Stimulated activated CD4-positive, alpha-beta T cell treated with anti-CD3 and anti-CD28 coated beads, Interleukin-1b, Interleukin-23, amount 100 ng/mL, for 1 hour (primary cell): ENCODE measurements around the gene ANP32E.

Experiments
- DNase-seq, 2 donors: peaks; one replicate each; pipeline ENCODE4 v3.0.0-alpha.2; 2020; ENCODE audit warnings: low read depth in 2 of 2

Gene ANP32E

DNA sequence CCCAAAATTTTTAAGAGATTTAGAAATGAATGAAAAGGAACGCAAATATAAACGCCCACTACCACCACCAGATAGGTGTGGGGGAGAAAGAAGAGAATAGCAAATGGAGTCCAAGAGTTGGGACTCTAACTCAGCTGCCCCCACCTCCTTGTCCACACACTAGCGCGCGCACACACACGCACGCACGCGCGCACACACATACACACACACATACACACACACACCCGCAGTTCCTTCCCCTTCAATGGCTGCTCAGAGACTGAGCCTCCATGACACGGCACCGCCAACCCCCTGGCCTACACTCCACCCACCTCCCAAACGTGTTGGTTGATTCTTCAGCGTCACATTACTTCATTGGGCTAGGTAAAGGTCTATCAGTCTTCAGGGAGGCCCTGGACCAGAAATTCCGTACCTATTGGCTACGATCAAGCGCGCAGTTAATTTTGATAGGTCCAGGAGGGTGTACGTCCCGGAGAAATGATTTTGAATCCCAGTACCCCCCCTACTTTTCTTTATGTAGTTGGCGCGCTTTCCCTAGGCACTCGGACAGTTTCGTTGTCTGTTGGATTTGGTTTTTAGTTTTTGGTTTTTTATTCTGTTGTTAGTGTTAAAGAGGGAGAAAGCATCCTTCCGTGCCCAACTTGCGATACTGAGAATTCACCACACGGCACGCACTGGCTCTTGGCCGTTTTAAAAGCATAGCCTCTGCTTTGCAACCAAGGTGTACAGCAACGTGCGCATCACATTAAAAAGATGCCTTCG lies at the start of gene ANP32E:
Gene ANP32E, minus strand, starts transcription at position 261 of the 762 bp plus-strand sequence. CDS start 326 bp downstream, outside the sequence.
- DNase-seq: peak; percentile 74 to 88

DNA sequence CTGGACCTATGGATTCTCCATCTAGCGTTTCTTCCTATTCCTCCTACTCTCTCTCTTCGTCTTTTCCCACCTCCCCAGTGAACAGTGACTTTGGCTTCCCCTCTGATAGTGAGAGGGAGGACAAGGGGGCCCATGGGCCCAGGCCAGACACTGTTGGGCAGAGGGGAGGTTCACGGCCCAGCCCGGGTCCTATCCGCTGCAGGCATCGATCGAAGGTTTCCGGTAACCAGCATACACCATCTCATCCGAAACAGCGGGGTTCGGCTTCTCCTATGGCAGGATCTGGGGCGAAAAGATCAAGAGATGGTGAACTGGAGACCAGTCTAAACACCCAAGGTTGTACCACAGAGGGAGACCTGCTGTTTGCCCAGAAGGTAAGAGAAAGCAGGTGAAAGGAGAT lies 47.3 kb upstream of the ANP32E start:
- DNase-seq: no peak

DNA sequence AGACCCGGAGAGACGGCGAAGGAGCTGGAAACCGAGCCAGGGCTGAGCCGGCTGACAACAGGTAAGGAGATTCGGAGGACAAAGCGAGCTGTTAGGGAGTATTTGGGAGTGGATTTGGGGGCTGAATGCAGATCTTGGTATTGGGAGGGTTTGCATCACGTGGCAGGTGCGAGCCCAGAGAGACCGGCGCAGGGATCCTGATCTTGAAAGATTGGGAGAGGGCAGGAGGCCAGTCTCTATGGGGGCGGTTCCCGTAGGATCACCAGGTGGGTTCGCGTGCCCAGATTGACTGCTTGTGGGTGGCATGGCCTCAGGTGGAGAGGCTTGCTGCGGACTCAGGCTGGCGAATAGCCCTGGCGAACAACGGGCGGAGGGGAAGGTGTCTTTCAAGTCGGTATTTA lies 46.6 kb upstream of the ANP32E start:
- no peak for DNase-seq

DNA sequence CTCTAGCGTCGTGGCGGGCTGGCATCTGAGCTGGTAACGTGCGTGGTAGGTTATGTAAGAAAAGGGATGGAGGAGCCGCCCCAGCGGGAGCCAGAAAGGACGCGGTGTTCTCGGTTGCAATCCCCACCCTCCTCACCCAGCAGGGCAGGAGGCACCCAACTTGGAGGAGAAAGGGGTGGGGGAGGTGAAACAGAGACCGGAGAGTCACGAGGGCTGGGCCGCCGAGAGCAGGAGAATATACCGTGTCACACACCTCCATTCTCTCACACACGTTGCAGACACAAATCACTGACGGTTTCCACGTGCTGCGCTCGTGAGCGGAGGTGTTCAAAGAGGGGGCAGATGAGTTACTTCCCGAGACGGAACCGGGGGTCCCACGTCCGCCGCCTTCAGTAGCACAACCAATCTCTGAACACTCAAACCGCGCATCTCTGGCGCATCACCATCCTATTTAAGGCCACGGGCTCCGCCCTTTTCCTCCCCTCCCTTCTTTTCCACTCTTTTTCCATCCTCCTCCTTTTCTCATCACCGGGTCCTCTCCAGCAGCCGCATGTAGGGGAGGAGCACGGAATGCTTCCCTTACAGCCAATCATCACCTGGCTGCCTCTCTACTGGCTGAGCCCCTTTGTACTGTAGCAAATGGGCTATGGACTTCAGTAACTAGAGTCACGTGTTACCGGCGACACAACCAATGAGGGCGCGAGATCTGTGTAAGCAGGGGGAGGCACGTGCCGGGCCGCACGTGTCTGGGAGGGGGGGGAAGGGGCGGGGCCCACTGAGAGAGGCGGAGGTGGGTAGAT lies 46.0 kb upstream of the ANP32E start, which contains the start of gene CIART:
Gene CIART, plus strand, starts transcription at position 797 of the 800 bp plus-strand sequence. CDS start 714 bp downstream, outside the sequence.
- DNase-seq: peak; percentile 50 to 62

DNA sequence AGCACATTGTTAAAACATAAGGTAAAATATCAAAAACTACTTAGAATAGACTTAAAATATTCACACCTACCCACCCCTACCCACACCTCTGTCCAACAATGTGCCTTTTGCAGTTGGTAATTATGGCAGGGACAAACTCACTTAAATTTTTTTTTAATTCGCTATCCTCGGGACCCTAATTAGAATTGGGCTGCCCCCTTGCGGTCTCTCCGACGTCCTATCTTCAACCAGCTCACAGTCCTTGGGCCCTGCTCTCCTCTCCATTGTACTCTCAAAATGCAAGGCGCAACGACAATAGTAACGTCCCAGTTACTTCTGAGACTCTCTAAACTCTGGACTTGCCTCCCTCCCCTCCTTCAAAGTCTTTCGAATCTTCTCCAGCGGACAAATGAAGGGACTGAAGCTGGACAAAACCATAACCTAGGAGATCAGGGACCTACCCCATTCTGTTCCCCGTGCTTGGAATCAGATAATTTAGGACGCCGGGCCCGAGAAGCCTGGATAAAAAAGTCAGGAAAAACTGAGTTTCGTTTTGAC lies 45.4 kb upstream of the ANP32E start:
- DNase-seq: peak; percentile 15 to 35

DNA sequence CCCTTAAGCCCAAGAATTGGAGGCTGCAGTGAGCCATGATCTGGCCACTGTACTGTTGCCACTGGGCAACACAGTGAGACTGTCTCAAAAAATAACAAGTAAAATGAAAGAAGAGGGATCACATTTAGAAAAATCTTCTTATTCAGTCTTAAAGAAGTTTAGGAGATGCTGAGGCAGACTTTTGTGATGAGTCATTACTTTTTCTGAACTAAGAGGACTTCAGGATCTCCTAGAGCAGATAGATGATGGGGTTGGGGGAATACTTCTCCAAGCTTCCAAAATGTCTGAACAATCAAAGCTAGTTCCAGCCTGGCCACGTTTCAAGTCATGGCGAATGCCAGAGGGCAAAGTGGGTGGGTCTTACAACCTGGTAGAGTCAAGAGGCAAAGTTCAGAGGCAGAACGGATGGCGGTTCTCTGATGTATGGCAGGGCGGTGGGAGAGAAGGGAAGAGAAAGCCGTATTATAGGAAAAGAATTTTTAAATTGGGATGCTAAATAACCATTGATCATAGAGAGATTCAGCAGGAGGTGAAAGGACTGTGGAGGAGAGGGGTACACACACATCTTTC lies 44.3 kb upstream of the ANP32E start:
- DNase-seq: no peak

DNA sequence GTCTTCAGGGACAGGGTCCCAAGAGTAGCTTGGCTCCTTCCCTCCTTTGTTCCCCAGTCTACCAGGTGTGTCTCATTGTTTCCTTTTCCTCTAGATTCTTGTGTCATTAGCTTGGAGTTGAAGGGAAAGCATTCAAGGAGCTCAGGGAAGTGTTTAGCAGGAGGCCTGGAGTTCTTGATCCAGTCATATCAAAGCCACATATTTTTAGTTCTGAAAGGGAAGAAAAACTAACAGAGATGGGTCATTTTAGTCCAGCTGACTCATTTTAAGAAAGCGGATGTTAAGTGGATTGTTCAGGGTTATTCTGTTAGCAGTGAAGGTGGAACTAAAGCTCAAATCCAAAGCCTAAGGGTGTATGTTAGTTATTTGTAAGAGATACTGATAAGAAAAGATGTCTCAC lies 37.4 kb upstream of the ANP32E start:
- DNase-seq: no peak

DNA sequence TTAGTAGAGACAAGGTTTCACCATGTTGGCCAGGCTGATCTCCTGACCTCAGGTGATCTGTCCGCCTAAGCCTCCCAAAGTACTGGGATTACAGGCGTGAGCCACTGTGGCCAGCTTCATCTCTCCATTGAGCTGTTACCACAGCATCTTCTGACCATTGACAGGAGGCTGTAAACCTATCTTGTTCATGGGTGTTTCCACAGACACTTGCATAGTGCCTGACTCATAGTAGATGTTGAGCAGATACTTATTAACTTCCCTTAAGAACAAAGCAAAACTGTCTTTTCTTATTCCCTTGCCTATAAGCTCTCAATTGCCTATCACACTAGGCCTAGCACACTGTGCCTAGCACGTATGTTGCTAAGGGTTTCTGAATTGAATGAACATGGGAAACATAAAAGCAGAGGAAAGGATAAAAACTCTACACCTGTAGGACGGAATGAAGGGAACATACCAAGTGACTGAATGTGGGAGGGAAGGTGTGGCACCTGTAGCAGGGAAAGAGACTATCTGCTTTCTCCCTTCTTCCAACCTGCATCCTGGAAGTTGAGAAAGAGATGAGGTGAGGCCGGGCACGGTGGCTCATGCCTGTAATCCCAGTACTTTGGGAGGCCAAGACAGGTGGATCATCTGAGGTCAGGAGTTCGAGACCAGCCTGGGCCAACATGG lies 35.5 kb upstream of the ANP32E start:
- DNase-seq: no peak

DNA sequence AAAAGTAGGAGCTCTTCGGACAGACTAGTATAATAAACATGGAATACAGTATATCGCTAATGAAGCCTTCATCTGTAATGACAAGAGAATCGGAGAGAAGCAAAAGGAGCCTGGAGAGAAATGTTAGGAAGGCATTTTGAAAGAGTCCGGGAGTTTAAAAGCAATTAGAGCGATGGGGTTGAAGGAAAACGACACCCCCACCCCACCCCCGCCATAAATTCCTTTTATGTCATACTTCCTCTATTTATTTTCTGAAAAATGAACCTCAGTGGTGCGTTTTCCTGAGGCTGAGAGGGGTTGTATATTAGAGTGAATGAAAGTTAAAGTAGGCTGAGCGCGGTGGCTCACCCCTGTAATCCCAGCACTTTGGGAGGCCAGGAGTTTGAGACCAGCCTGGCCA lies 33.5 kb upstream of the ANP32E start:
- DNase-seq: no peak

DNA sequence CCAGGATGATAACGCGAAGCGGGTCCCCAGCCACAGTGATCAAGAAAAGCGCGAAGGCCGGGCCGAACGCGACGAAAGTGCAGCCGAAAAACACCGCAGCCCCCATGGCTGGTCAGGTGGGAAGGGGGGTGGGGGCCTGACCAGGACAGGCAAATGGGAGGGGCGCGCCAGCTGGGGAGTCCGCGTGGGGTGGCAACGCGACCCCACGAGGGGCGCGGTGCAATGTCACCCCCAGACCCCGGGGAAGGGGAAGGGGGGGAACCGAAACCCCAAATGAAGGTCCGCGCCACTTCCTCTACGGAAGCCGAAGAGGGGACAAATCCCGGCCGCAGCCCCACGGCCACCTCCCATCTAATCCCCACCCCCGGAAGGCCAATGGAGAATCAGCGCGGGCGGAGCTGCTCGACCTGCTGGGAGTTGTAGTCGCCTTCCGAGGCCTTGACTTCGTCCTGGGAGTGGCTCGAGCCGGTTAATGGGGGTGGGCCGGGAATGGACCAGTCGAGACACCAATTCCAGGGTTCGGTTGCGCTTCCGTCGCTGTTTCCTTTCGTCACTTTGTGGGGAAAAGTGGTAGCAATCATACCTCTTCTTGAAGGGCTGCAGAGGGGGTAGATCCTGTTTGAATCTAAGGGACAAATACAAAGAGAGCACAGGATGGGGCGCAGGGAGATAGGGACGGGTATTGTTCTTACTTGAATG lies 32.9 kb upstream of the ANP32E start, which contains the start of gene APH1A:
Gene APH1A, minus strand, starts transcription at position 312 of the 699 bp plus-strand sequence. Its CDS starts 206 bp downstream, at position 106.
- peak; percentile 76 to 77 for DNase-seq

DNA sequence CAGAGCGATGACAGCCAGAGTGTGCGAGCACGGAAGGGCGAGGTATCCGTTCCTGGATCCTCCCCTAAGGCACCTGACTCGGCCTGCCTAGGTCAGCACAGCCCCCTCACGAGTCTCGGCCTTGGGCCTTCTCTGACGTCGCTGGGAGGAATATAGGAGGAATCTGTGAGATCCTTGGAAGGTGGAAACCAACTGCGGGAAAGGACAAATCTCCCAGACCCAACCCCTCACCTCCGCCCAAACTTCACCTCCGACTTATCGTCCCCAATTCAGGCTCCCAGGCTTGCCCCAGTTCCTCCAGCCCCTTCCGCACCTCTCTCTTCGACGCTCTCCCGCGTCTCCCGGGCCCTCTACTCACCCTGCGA lies 32.4 kb upstream of the ANP32E start:
- DNase-seq: no peak

DNA sequence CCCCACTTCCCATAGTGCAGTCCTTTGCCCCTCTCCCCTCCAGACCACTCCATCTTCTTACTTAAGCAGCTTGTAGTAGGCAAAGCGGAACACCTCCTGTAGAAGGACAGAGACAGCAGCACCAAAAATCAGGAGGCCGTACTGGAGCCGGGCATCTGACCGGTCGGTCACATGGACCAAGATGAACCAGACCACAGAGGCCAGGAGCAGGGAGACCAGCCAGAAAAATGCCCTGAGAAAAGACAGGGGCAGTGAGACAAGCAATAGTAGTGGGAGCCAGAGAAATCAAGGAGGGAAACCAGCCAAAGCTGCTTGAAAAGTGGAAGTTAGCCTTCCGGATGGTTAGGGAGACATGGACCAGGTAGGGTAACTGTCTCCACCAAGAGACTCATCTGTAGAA lies 32.0 kb upstream of the ANP32E start:
- DNase-seq: no peak

DNA sequence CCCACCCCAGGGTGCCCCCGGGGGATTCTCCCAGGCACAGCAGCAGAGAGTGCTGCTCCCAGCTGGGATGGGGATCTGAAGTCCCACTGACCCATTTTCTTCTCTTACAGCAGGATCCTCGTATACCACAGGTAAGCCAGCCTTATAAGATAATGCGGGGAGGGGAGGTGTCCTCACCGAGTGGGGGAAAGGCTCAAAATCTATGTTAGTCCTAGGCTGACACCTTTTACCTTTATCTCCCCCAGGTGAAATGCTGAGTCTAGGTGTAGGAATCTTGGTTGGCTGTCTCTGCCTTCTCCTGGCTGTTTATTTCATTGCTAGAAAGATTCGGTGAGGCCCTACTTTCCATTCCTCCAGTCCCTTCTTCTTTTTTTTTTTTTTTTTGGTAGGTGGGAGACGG lies 27.6 kb upstream of the ANP32E start:
- DNase-seq: no peak

DNA sequence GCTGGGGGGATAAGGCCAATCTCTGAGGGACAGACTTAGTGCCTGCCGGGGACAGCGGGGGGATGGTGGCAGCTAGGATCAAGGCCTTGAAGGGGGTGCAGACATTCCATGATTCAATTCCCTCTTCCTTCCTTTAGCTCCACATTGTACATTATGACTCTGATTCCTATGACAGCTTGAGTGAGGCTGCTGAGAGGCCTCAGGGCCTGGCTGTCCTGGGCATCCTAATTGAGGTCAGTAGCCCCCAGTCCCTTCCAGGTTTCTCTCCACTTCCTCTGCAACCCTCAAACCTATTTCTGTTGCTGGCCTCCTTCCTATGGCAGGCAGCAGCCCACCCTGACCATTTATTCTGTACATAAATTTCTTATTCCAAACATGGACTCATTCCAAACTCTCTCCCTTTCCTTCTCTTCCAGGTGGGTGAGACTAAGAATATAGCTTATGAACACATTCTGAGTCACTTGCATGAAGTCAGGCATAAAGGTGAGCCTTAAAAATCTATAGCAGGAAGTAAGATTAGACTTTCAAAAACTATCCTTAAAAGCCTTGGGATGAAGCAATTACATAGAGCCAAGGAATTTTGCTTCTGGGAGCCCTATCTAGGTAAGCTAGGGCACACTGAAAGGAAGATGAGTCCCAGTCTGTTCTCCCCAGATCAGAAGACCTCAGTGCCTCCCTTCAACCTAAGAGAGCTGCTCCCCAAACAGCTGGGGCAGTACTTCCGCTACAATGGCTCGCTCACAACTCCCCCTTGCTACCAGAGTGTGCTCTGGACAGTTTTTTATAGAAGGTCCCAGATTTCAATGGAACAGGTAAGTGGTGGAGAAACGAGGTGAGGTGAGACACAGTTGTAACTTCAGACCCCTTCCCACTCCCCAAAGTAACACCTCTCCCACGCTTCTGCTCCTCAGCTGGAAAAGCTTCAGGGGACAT lies 26.7 kb upstream of the ANP32E start:
- no peak for DNase-seq

DNA sequence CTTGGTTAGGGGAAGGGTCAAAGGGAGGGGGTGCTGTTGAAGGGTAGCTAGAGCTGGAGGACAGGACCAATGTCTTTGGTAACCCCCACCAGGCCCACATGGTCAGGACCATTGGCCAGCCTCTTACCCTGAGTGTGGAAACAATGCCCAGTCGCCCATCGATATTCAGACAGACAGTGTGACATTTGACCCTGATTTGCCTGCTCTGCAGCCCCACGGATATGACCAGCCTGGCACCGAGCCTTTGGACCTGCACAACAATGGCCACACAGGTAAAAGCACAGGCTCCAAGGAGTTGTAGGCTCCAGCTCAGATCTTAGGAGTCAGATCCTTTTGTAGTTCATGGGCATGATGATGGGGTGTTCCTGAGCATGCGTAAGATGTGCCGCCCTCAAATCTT lies 25.5 kb upstream of the ANP32E start:
- DNase-seq: no peak

DNA sequence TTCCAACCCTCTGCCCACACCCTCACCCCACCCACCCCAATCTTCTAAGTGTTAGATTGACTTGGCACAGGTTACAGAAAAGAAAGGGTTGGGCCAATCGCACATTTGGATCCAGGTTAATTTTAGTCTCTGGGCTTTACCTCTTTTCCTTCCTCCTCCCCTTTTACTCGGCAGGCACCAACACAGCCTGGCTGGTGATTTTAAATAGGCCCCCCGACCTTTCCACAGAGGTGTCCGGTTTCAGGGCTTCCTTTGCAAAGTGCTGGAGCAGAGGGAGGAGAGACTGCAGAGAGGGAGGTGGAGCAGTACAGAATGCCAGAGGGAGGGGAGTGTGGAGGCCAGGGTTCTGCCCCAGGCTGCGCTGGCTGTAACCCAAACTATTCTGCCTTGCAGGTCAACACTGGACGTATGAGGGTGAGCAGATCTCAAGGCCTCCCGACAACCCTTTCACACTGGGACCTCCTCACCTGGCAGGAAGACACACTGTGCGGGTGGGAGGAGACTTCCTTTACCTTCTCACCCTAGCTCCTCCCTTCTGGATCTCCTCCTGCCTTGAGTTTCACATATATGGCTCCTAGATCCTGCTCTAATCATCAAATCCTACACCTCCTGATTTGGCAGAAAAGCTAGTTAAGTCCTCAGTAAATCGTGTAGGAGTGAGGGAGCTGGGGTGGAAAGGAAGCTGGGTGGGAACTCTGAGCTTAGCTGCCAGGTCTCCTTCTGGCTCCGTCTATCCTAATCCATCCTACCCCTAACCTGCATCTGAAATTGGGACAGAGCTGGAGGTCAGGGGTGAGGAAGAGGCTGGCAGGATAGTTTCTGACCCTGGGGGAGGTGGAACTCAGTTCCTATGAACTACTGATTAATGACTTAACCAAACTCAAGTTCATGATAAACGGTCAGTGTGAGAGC lies 24.1 kb upstream of the ANP32E start:
- DNase-seq: no peak

DNA sequence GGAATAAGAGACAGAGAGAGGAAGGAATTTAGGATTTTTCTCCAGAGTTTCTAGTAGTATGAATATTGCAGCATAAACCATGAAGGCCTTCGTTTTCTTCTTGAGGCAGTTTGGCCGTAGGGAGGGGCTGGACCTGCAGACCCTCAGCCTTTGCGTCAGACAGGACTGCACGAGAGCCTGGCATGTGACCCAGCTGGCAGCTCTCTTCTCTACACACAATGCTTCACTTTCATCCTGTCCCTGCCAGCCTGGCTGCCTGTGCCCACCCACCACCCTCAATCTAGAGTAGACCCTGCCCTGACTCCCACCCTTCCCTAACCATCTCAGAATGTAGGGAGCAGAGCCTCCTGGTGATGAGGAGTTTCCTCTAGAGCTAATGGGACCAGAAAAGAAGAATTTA lies 23.3 kb upstream of the ANP32E start:
- no peak for DNase-seq

DNA sequence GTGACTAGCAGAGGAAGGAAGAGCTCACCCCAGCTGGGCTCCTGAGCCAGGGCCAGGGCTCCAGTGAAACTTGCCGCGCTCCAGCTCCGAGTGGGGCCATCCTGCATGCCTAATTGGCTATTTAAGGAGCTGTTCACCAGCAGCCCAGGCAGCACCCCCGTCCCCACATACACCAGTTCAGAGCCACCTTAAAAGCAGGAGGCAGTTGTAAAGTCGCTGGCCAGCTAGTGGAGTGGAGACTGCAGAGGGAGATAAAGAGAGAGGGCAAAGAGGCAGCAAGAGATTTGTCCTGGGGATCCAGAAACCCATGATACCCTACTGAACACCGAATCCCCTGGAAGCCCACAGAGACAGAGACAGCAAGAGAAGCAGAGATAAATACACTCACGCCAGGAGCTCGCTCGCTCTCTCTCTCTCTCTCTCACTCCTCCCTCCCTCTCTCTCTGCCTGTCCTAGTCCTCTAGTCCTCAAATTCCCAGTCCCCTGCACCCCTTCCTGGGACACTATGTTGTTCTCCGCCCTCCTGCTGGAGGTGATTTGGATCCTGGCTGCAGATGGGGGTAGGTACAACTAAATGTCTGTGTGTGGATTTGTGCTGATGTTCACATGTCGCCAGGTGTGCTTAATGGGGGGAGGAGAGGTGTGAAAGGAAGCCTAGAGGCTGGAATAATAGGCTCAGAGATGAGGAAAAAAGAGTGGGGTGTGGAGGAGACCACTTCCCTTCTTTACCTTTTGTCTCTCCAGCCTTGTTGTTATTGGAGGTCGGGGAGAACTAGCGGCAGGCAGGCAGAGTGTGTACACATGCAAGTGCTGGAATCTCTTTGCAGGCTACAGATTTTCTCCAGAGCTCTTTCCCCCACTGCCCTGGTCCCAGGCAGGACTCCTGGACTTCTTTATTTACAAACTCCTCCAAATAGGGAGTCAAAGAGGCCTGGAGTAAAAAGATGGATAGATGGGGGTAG lies 22.0 kb upstream of the ANP32E start, which contains the start of gene CA14:
Gene CA14, plus strand, starts transcription at position 151 of the 962 bp plus-strand sequence. Its CDS starts 355 bp downstream, at position 506.
- DNase-seq: no peak
